HG02610 (cell line): ENCODE data around the gene RFK.

Source experiments
- ATAC-seq: cut with Tn5 transposase; IDR thresholded peaks from one replicate; pipeline ENCODE4 v1.9.1; 2021; ENCODE audit warnings: mild to moderate bottlenecking, moderate library complexity; ENCODE audit not compliant: unreplicated experiment

The RFK gene

GRCh38 chr9:76336027-76336426 is 58.2 kb downstream of the RFK start:
- ATAC-seq, result no peak
